OCI-LY1 (cell line): ENCODE data around the gene TFF3.

ENCODE experiments used
- H2AFZ ChIP-seq: fragments of 200-600 bp; sonication (generic), shearing (Covaris generic); 2 replicates; pipeline ENCODE4 v1.6.0; 2014; ENCODE audit warnings: antibody characterized with exemption, mild to moderate bottlenecking, low read length
- H3F3A ChIP-seq: fragments of 200-600 bp; sonication (generic), shearing (Covaris generic); 2 replicates; pipeline ENCODE4 v1.6.0; 2014; ENCODE audit warnings: mild to moderate bottlenecking, antibody characterized with exemption, low read length, moderate library complexity; ENCODE audit not compliant: insufficient read depth
- H3K27ac ChIP-seq: fragments of 200-600 bp; sonication (generic); 2 replicates; pipeline ENCODE4 v1.5.1; 2014; ENCODE audit warnings: low read length, mixed run types, mild to moderate bottlenecking, low read depth; ENCODE audit not compliant: poor library complexity, severe bottlenecking
- H3K27me3 ChIP-seq: fragments of 200-600 bp; sonication (generic); 2 replicates; pipeline ENCODE4 v1.6.0; 2014; ENCODE audit warnings: antibody characterized with exemption, mild to moderate bottlenecking, low read length, moderate library complexity; ENCODE audit not compliant: insufficient read depth
- H3K36me3 ChIP-seq: fragments of 200-600 bp; sonication (generic); 2 replicates; pipeline ENCODE4 v1.6.1; 2014; ENCODE audit warnings: mild to moderate bottlenecking, antibody characterized with exemption, low read length, moderate library complexity, mixed read lengths; ENCODE audit not compliant: insufficient read depth
- H3K4me1 ChIP-seq: fragments of 200-600 bp; sonication (generic); 2 replicates; pipeline ENCODE4 v1.5.1; 2014; ENCODE audit warnings: mild to moderate bottlenecking, low read length, moderate library complexity; ENCODE audit not compliant: insufficient read depth, severe bottlenecking
- H3K4me2 ChIP-seq: fragments of 200-600 bp; sonication (generic), shearing (Covaris generic); 2 replicates; pipeline ENCODE4 v1.6.1; 2014; ENCODE audit warnings: low read length
- H3K4me3 ChIP-seq: fragments of 200-600 bp; sonication (generic); 2 replicates; pipeline ENCODE4 v1.5.1; 2014; ENCODE audit warnings: low read length, low read depth, mild to moderate bottlenecking, mixed read lengths; ENCODE audit not compliant: poor library complexity, severe bottlenecking
- H3K79me2 ChIP-seq: fragments of 200-600 bp; shearing (Covaris generic); 2 replicates; pipeline ENCODE4 v1.6.1; 2016; ENCODE audit warnings: mixed run types, low read length, mixed read lengths; ENCODE audit not compliant: insufficient read depth
- H3K9ac ChIP-seq: fragments of 200-600 bp; sonication (generic), shearing (Covaris generic); 2 replicates; pipeline ENCODE4 v1.6.1; 2014; ENCODE audit warnings: mild to moderate bottlenecking, low read length, mixed read lengths
- H3K9me2 ChIP-seq: fragments of 200-600 bp; sonication (generic), shearing (Covaris generic); 2 replicates; pipeline ENCODE4 v1.6.1; 2014; ENCODE audit warnings: low read depth, mild to moderate bottlenecking, low read length, mixed read lengths
- H3K9me3 ChIP-seq: fragments of 200-600 bp; shearing (Covaris generic); 2 replicates; pipeline ENCODE4 v1.6.1; 2014; ENCODE audit warnings: low read length, mixed read lengths
- H4K20me1 ChIP-seq: fragments of 200-600 bp; sonication (generic), shearing (Covaris generic); 2 replicates; pipeline ENCODE4 v1.6.0; 2016; ENCODE audit warnings: mild to moderate bottlenecking, low read length; ENCODE audit not compliant: insufficient read depth
- EZH2 ChIP-seq: fragments of 200-600 bp; sonication (generic), shearing (Covaris generic); IDR thresholded peaks from 2 replicates; pipeline ENCODE4 v1.8.0; 2017; ENCODE audit warnings: borderline replicate concordance, mixed run types, mild to moderate bottlenecking, antibody characterized with exemption, low read length, moderate library complexity, mixed read lengths
- TF ChIP-seq, protein P1 (sequence below): fragments of 200-600 bp; sonication (generic), shearing (Covaris generic); IDR thresholded peaks from 2 replicates; pipeline ENCODE4 v1.5.1; 2017; ENCODE audit warnings: mild to moderate bottlenecking, antibody characterized with exemption, low read length, moderate library complexity, mixed read lengths

Gene TFF3

GRCh38 chr21:42337276-42337675, 22.1 kb upstream of the TFF3 start:
- TF ChIP-seq, protein P1, sequence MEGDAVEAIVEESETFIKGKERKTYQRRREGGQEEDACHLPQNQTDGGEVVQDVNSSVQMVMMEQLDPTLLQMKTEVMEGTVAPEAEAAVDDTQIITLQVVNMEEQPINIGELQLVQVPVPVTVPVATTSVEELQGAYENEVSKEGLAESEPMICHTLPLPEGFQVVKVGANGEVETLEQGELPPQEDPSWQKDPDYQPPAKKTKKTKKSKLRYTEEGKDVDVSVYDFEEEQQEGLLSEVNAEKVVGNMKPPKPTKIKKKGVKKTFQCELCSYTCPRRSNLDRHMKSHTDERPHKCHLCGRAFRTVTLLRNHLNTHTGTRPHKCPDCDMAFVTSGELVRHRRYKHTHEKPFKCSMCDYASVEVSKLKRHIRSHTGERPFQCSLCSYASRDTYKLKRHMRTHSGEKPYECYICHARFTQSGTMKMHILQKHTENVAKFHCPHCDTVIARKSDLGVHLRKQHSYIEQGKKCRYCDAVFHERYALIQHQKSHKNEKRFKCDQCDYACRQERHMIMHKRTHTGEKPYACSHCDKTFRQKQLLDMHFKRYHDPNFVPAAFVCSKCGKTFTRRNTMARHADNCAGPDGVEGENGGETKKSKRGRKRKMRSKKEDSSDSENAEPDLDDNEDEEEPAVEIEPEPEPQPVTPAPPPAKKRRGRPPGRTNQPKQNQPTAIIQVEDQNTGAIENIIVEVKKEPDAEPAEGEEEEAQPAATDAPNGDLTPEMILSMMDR, result no peak
- no peak for TF ChIP-seq EZH2

GRCh38 chr21:42336054-42336453, 20.8 kb upstream of the TFF3 start:
- Histone ChIP-seq H3K9me2 (no peaks in the 10 kb centered on the region), H3K36me3 (no peaks in the 10 kb centered on the region), H4K20me1 (no peaks in the 10 kb centered on the region), H3K27me3 (peaks cover 10% of the 10 kb centered on the region; the same call in 1 of the 2 replicates), H3K4me2 (no peak overlapping the region), H3K4me3 (no peak overlapping the region), H3K79me2 (no peaks in the 10 kb centered on the region), H3F3A (no peaks in the 10 kb centered on the region), H3K27ac (no peak overlapping the region), H3K9ac (no peak overlapping the region), H2AFZ (no peak overlapping the region), H3K9me3 (peaks cover 10% of the 10 kb centered on the region; the same call in 1 of the 2 replicates), H3K4me1 (no peaks in the 10 kb centered on the region)
- TF ChIP-seq EZH2, result no peak
- TF ChIP-seq, protein P1, result no peak

More at GRCh38 chr21:42337276-42337675, 22.1 kb upstream of the TFF3 start:
- Histone ChIP-seq H3K79me2 (no peaks in the 10 kb centered on the region), H3K9ac (no peak overlapping the region), H3K4me1 (no peaks in the 10 kb centered on the region), H3K4me2 (no peak overlapping the region), H2AFZ (no peak overlapping the region), H3K27ac (no peak overlapping the region), H3F3A (no peaks in the 10 kb centered on the region), H3K9me3 (peaks cover 4% of the 10 kb centered on the region; the same call in 1 of the 2 replicates), H3K36me3 (no peaks in the 10 kb centered on the region), H3K27me3 (peaks cover 7% of the 10 kb centered on the region; the same call in 1 of the 2 replicates), H3K9me2 (no peaks in the 10 kb centered on the region), H4K20me1 (no peaks in the 10 kb centered on the region), H3K4me3 (no peak overlapping the region)

- Histone ChIP-seq H3K27ac (no peak overlapping the region), H2AFZ (no peak overlapping the region), H3K9ac (no peak overlapping the region), H3K4me3 (no peak overlapping the region), H3K36me3 (no peaks in the 10 kb centered on the region), H3K9me3 (peaks cover 10% of the 10 kb centered on the region; the same call in 1 of the 2 replicates), H3K4me2 (no peak overlapping the region), H3K79me2 (no peaks in the 10 kb centered on the region), H4K20me1 (no peaks in the 10 kb centered on the region), H3K9me2 (no peaks in the 10 kb centered on the region), H3K4me1 (no peaks in the 10 kb centered on the region), H3K27me3 (peaks cover 6% of the 10 kb centered on the region; the same call in 1 of the 2 replicates), H3F3A (no peaks in the 10 kb centered on the region)
- TF ChIP-seq, protein P1, result no peak
- no peak for TF ChIP-seq EZH2
Measured at GRCh38 chr21:42332557-42333317, 17.5 kb upstream of the TFF3 start.
